ENCODE data around the gene AP1S1. TPM values are rescaled to one million over a fixed set of nuclear protein-coding genes. Genes with fewer than 3 reads are reported as not detected.
"Not testable (repeated sequence)": the region's sequence is repeated elsewhere in the genome, so short reads cannot be mapped to it uniquely, and the experiment has no call there.

AP1S1 gene
- total RNA-seq, result 10 to 100 TPM; 37.9 to 48.2 TPM

- Mint-ChIP-seq H3K4me1 (peaks cover 19% of the 10 kb centered on the region), H3K27me3 (peaks cover 23% of the 10 kb centered on the region), H3K4me3 (peak within 1 kb of the TSS; percentile 82), H3K27ac (peak within 1 kb of the TSS; percentile 55), H3K9me3 (no peaks in the 10 kb centered on the region), H3K36me3 (ENCODE audit: low read depth) (peaks cover 9% of the 10 kb centered on the region)
- DNase-seq, result peak; percentile 96
- ChIA-PET POLR2A (interaction anchor here (1.0 kb wide), 1 partner anchor 98 kb away, joined by 4 read pairs; no protein-coding TSS in a partner anchor), CTCF (interaction anchor here (0.8 to 3.1 kb wide), 3 partner anchors 10 to 90 kb away, joined by 3 to 20 read pairs (median 4); no protein-coding TSS in a partner anchor)
Observed at GRCh38 chr7:101153969-101154692, at the start of gene AP1S1. TSS of gene AP1S1 (plus strand) at chr7:101154476. CDS start at chr7:101154515, 39 bp downstream.

GRCh38 chr7:101104799-101105198, 49.5 kb upstream of the AP1S1 start:
- ChIA-PET POLR2A (no interaction called here), CTCF (interaction anchor here (0.6 to 1.2 kb wide), 2 partner anchors 20 to 210 kb away, joined by 3 read pairs; partner anchors contain the start of gene TRIM56)
- Mint-ChIP-seq H3K27ac (no peak overlapping the region), H3K27me3 (peaks cover 12% of the 10 kb centered on the region), H3K36me3 (ENCODE audit: low read depth) (no peaks in the 10 kb centered on the region), H3K4me1 (peaks cover 2% of the 10 kb centered on the region), H3K9me3 (no peaks in the 10 kb centered on the region), H3K4me3 (no peak overlapping the region)
- no peak for DNase-seq

GRCh38 chr7:101105248-101105647, 49.0 kb upstream of the AP1S1 start:
- H3K27me3 Mint-ChIP-seq, result peaks cover 11% of the 10 kb centered on the region
- CTCF ChIA-PET, result interaction anchor here (1.2 kb wide), 1 partner anchor 20 kb away, joined by 3 read pairs; the partner anchor contains the start of gene TRIM56
- H3K36me3 Mint-ChIP-seq (ENCODE audit: low read depth); H3K27ac Mint-ChIP-seq; H3K4me3 Mint-ChIP-seq; DNase-seq; H3K4me1 Mint-ChIP-seq; POLR2A ChIA-PET; H3K9me3 Mint-ChIP-seq: not testable (repeated sequence)

- H3K4me1 Mint-ChIP-seq, result no peaks in the 10 kb centered on the region
- peaks cover 11% of the 10 kb centered on the region for H3K27me3 Mint-ChIP-seq
- ChIA-PET POLR2A (no interaction called here), CTCF (interaction anchor here (0.5 kb wide), 1 partner anchor 11 kb away, joined by 4 read pairs; no protein-coding TSS in a partner anchor)
- H3K4me3 Mint-ChIP-seq, result no peak overlapping the region
- no peaks in the 10 kb centered on the region for H3K9me3 Mint-ChIP-seq
- DNase-seq, result no peak
- no peak overlapping the region for H3K27ac Mint-ChIP-seq
- no peaks in the 10 kb centered on the region for H3K36me3 Mint-ChIP-seq (ENCODE audit: low read depth)
Observed at GRCh38 chr7:101106386-101106785, 47.9 kb upstream of the AP1S1 start.

GRCh38 chr7:101108330-101108857, 45.9 kb upstream of the AP1S1 start:
- ChIA-PET POLR2A (no interaction called here), CTCF (interaction anchor here (0.9 kb wide), 1 partner anchor 11 kb away, joined by 3 read pairs; no protein-coding TSS in a partner anchor)
- Mint-ChIP-seq H3K27ac (peak overlapping the region; percentile 66), H3K4me1 (no peaks in the 10 kb centered on the region), H3K27me3 (peaks cover 2% of the 10 kb centered on the region), H3K36me3 (ENCODE audit: low read depth) (no peaks in the 10 kb centered on the region), H3K4me3 (no peak overlapping the region), H3K9me3 (no peaks in the 10 kb centered on the region)
- no peak for DNase-seq

GRCh38 chr7:101108961-101109360, 45.3 kb upstream of the AP1S1 start:
- Mint-ChIP-seq H3K27ac (no peak overlapping the region), H3K36me3 (ENCODE audit: low read depth) (no peaks in the 10 kb centered on the region), H3K4me1 (no peaks in the 10 kb centered on the region), H3K9me3 (no peaks in the 10 kb centered on the region), H3K4me3 (no peak overlapping the region), H3K27me3 (peaks cover 2% of the 10 kb centered on the region)
- CTCF ChIA-PET, result interaction anchor here (0.9 to 1.1 kb wide), 2 partner anchors 10 to 15 kb away, joined by 3 read pairs; no protein-coding TSS in a partner anchor
- DNase-seq, result no peak
- POLR2A ChIA-PET, result no interaction called here

GRCh38 chr7:101109368-101109767, 44.9 kb upstream of the AP1S1 start:
- ChIA-PET CTCF (interaction anchor here (1.1 kb wide), 1 partner anchor 14 kb away, joined by 3 read pairs; no protein-coding TSS in a partner anchor), POLR2A (no interaction called here)
- no peak overlapping the region for H3K4me3 Mint-ChIP-seq
- H3K36me3 Mint-ChIP-seq (ENCODE audit: low read depth), result no peaks in the 10 kb centered on the region
- no peaks in the 10 kb centered on the region for H3K9me3 Mint-ChIP-seq
- H3K27ac Mint-ChIP-seq, result no peak overlapping the region
- peaks cover 2% of the 10 kb centered on the region for H3K27me3 Mint-ChIP-seq
- no peak for DNase-seq
- no peaks in the 10 kb centered on the region for H3K4me1 Mint-ChIP-seq

GRCh38 chr7:101111261-101111660, 43.0 kb upstream of the AP1S1 start:
- no peak overlapping the region for H3K27ac Mint-ChIP-seq
- no peaks in the 10 kb centered on the region for H3K36me3 Mint-ChIP-seq (ENCODE audit: low read depth)
- ChIA-PET CTCF (interaction anchor here (1.1 to 1.3 kb wide), 3 partner anchors 16 to 36 kb away, joined by 3 to 5 read pairs (median 5); partner anchors contain the start of gene SERPINE1), POLR2A (no interaction called here)
- H3K27me3 Mint-ChIP-seq, result peaks cover 2% of the 10 kb centered on the region
- no peak overlapping the region for H3K4me3 Mint-ChIP-seq
- no peaks in the 10 kb centered on the region for H3K4me1 Mint-ChIP-seq
- DNase-seq, result no peak
- no peaks in the 10 kb centered on the region for H3K9me3 Mint-ChIP-seq

GRCh38 chr7:101112233-101112632, 42.0 kb upstream of the AP1S1 start:
- no peak for DNase-seq
- Mint-ChIP-seq H3K27me3 (peaks cover 1% of the 10 kb centered on the region), H3K4me3 (no peak overlapping the region), H3K27ac (no peak overlapping the region), H3K9me3 (no peaks in the 10 kb centered on the region), H3K36me3 (ENCODE audit: low read depth) (no peaks in the 10 kb centered on the region), H3K4me1 (no peaks in the 10 kb centered on the region)
- CTCF ChIA-PET, result interaction anchor here (1.1 to 1.5 kb wide), 4 partner anchors 10 to 35 kb away, joined by 3 to 5 read pairs (median 4); no protein-coding TSS in a partner anchor
- POLR2A ChIA-PET, result no interaction called here

GRCh38 chr7:101113140-101113539, 41.1 kb upstream of the AP1S1 start:
- H3K9me3 Mint-ChIP-seq; H3K36me3 Mint-ChIP-seq (ENCODE audit: low read depth); H3K4me3 Mint-ChIP-seq; H3K4me1 Mint-ChIP-seq; H3K27ac Mint-ChIP-seq; POLR2A ChIA-PET; DNase-seq; H3K27me3 Mint-ChIP-seq: not testable (repeated sequence)
- CTCF ChIA-PET, result interaction anchor here (0.6 to 1.5 kb wide), 3 partner anchors 9 to 234 kb away, joined by 3 read pairs; no protein-coding TSS in a partner anchor

GRCh38 chr7:101113836-101114235, 40.4 kb upstream of the AP1S1 start:
- no peaks in the 10 kb centered on the region for H3K9me3 Mint-ChIP-seq
- no peaks in the 10 kb centered on the region for H3K36me3 Mint-ChIP-seq (ENCODE audit: low read depth)
- no peak for DNase-seq
- H3K4me3 Mint-ChIP-seq, result no peak overlapping the region
- POLR2A ChIA-PET, result no interaction called here
- CTCF ChIA-PET, result interaction anchor here (0.6 to 1.5 kb wide), 3 partner anchors 9 to 233 kb away, joined by 3 read pairs; no protein-coding TSS in a partner anchor
- no peak overlapping the region for H3K27ac Mint-ChIP-seq
- H3K4me1 Mint-ChIP-seq, result no peaks in the 10 kb centered on the region
- H3K27me3 Mint-ChIP-seq, result peaks cover 1% of the 10 kb centered on the region

- POLR2A ChIA-PET, result no interaction called here
- no peaks in the 10 kb centered on the region for H3K4me1 Mint-ChIP-seq
- no peak for DNase-seq
- no peaks in the 10 kb centered on the region for H3K36me3 Mint-ChIP-seq (ENCODE audit: low read depth)
- no peak overlapping the region for H3K27ac Mint-ChIP-seq
- CTCF ChIA-PET, result no interaction called here
- no peaks in the 10 kb centered on the region for H3K9me3 Mint-ChIP-seq
- no peak overlapping the region for H3K4me3 Mint-ChIP-seq
- peaks cover 1% of the 10 kb centered on the region for H3K27me3 Mint-ChIP-seq
Observed at GRCh38 chr7:101114492-101114891, 39.8 kb upstream of the AP1S1 start.

- Mint-ChIP-seq H3K4me1 (no peaks in the 10 kb centered on the region), H3K27ac (no peak overlapping the region), H3K4me3 (no peak overlapping the region), H3K27me3 (peaks cover 8% of the 10 kb centered on the region), H3K9me3 (no peaks in the 10 kb centered on the region), H3K36me3 (ENCODE audit: low read depth) (no peaks in the 10 kb centered on the region)
- ChIA-PET CTCF (no interaction called here), POLR2A (no interaction called here)
- no peak for DNase-seq
Observed at GRCh38 chr7:101115215-101115614, 39.1 kb upstream of the AP1S1 start.
